Brain microvascular endothelial cell (primary cell): Measurements from ENCODE around the gene RBM45.
"Not testable (repeated sequence)": the region's sequence is repeated elsewhere in the genome, so short reads cannot be mapped to it uniquely, and the experiment has no call there.

Source experiments
- DNase-seq: peaks from one replicate; pipeline ENCODE4 v3.0.0-alpha.2; 2020
- H3K27ac ChIP-seq: fragments of 250-450 bp; sonication (Bioruptor Pico); 2 replicates; pipeline ENCODE4 v1.5.1; 2020; ENCODE audit warnings: mild to moderate bottlenecking, moderate library complexity
- H3K27me3 ChIP-seq: fragments of 250-450 bp; sonication (Bioruptor Pico); replicated peaks from 2 replicates; pipeline ENCODE4 v1.5.1; 2020; ENCODE audit warnings: mild to moderate bottlenecking
- H3K36me3 ChIP-seq: fragments of 250-450 bp; sonication (Bioruptor Pico); replicated peaks from 2 replicates; pipeline ENCODE4 v1.5.1; 2020; ENCODE audit warnings: mild to moderate bottlenecking
- H3K4me3 ChIP-seq: 2 replicates; pipeline ENCODE4 v1.5.1; 2011; ENCODE audit warnings: low read depth, mild to moderate bottlenecking, control low read depth, low read length, moderate library complexity
- CTCF ChIP-seq: IDR thresholded peaks from 2 replicates; pipeline ENCODE4 v1.5.1; 2011; ENCODE audit warnings: low read depth, mild to moderate bottlenecking, moderate library complexity, low read length, control low read depth, inconsistent platforms; ENCODE audit errors: missing control alignments
- in situ Hi-C: cut with HindIII; loops from 2 replicates; pipeline ENCODE4 v1.10.0; 2017; ENCODE audit warnings: low sequenced_read_pairs, low pct_ligation_motif_present

Gene RBM45

GRCh38 chr2:178076130-178076529 is 36.1 kb upstream of the RBM45 start:
- peaks cover 4% of the 10 kb centered on the region for H3K27me3 ChIP-seq
- in situ Hi-C loops: no loop called here
- no peak overlapping the region for H3K27ac ChIP-seq
- no peak overlapping the region for H3K4me3 ChIP-seq
- no peaks in the 10 kb centered on the region for H3K36me3 ChIP-seq
- no peak for DNase-seq
- TF ChIP-seq CTCF: no peak

GRCh38 chr2:178079279-178079678 is 33.0 kb upstream of the RBM45 start:
- H3K27ac ChIP-seq, in situ Hi-C loops: not testable (repeated sequence)

GRCh38 chr2:178082408-178083045 is 29.7 kb upstream of the RBM45 start:
- no peak for TF ChIP-seq CTCF
- DNase-seq: no peak

More at GRCh38 chr2:178079279-178079678, 33.0 kb upstream of the RBM45 start:
- H3K36me3 ChIP-seq, H3K27me3 ChIP-seq, H3K4me3 ChIP-seq, DNase-seq: not testable (repeated sequence)

GRCh38 chr2:178084273-178084672 is 28.0 kb upstream of the RBM45 start:
- H3K27me3 ChIP-seq: no peaks in the 10 kb centered on the region
- H3K27ac ChIP-seq: no peak overlapping the region
- DNase-seq: no peak
- no peak for TF ChIP-seq CTCF
- no peak overlapping the region for H3K4me3 ChIP-seq
- H3K36me3 ChIP-seq: no peaks in the 10 kb centered on the region
- in situ Hi-C loops: no loop called here

More at GRCh38 chr2:178082408-178083045, 29.7 kb upstream of the RBM45 start:
- H3K36me3 ChIP-seq: no peaks in the 10 kb centered on the region
- H3K4me3 ChIP-seq: no peak overlapping the region
- no peaks in the 10 kb centered on the region for H3K27me3 ChIP-seq
- in situ Hi-C loops: no loop called here
- H3K27ac ChIP-seq: no peak overlapping the region

GRCh38 chr2:178088774-178089270 is 23.4 kb upstream of the RBM45 start:
- no peak for TF ChIP-seq CTCF
- Histone ChIP-seq H3K36me3 (no peaks in the 10 kb centered on the region), H3K27me3 (no peaks in the 10 kb centered on the region), H3K4me3 (no peak overlapping the region), H3K27ac (no peak overlapping the region)
- DNase-seq: no peak
- in situ Hi-C loops: no loop called here

- Histone ChIP-seq H3K4me3 (no peak overlapping the region), H3K27ac (no peak overlapping the region), H3K27me3 (no peaks in the 10 kb centered on the region), H3K36me3 (no peaks in the 10 kb centered on the region)
- DNase-seq: no peak
- TF ChIP-seq CTCF: no peak
- in situ Hi-C loops: no loop called here
Observed at GRCh38 chr2:178093471-178093870, 18.8 kb upstream of the RBM45 start.
